ENCODE results near the gene CROCC2.

The CROCC2 gene

DNA sequence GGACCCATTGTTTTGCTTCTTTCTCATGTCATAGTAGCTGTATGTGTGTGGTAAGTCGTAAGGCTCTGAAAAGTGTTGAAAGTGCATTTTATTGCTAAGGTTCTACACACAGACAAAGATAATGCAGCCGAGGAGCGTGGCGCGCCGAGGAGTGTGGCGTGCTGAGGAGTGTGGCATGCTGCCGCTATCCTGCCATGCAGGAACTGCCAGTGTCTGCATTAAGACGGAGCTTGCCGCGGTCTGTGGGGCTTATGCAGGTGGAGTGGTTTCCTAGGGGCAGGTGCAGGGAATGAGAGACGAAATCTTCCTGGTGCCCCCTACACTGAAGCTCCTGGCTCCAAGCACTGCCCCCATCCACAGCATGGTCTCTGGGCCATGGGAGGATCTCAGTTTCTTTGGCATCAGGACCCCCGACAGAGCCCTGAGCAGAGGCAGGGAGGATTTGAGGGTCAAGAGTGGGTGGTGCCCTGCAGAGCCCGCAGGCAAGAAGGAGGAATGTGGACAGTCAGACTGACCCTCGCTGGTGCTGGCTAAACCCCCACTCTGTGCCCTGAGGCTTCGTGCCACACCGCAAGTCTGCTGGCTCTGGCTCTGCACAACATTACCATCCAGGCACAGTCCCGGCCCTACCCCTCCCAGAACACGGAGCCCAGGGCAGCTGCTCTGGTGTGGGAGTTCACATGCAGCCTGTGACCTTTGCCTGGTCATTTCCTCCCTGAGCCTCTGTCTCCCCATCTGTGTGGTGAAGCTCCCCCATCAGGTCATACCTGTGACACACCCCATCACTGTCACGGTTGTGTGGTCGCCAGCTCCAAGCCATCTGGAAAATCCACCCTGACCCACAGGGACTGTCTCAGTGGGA lies 95.5 kb downstream of the CROCC2 start:
- CTCF ChIA-PET: no interaction called here
- TF ChIP-seq HDGF (IDR thresholded peaks at IDR 0.05; ENCODE audit: borderline replicate concordance) (no peak), FOXM1 (IDR thresholded peaks at IDR 0.05; ENCODE audit: borderline replicate concordance) (no peak), SUZ12 (IDR thresholded peaks at IDR 0.05) (no peak), FOXA1 (IDR thresholded peaks at IDR 0.05) (no peak), TARDBP (IDR thresholded peaks at IDR 0.05) (no peak), ARNT (IDR thresholded peaks at IDR 0.05) (no peak), CTBP1 (IDR thresholded peaks at IDR 0.05; ENCODE audit: borderline replicate concordance) (no peak), L3MBTL2 (conservative IDR thresholded peaks at IDR 0.05) (no peak), ZNF384 (IDR thresholded peaks at IDR 0.05) (no peak), FOXK2 (IDR thresholded peaks at IDR 0.05) (no peak), LEF1 (IDR thresholded peaks at IDR 0.05; ENCODE audit: borderline replicate concordance) (no peak), SP1 (IDR thresholded peaks at IDR 0.05) (no peak), NFRKB (IDR thresholded peaks at IDR 0.05) (no peak), ELF4 (IDR thresholded peaks at IDR 0.05) (no peak), BHLHE40 (IDR thresholded peaks at IDR 0.05; ENCODE audit: borderline replicate concordance) (no peak)
- TF ChIP-seq, protein P1, sequence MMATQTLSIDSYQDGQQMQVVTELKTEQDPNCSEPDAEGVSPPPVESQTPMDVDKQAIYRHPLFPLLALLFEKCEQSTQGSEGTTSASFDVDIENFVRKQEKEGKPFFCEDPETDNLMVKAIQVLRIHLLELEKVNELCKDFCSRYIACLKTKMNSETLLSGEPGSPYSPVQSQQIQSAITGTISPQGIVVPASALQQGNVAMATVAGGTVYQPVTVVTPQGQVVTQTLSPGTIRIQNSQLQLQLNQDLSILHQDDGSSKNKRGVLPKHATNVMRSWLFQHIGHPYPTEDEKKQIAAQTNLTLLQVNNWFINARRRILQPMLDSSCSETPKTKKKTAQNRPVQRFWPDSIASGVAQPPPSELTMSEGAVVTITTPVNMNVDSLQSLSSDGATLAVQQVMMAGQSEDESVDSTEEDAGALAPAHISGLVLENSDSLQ (IDR thresholded peaks at IDR 0.05): no peak

DNA sequence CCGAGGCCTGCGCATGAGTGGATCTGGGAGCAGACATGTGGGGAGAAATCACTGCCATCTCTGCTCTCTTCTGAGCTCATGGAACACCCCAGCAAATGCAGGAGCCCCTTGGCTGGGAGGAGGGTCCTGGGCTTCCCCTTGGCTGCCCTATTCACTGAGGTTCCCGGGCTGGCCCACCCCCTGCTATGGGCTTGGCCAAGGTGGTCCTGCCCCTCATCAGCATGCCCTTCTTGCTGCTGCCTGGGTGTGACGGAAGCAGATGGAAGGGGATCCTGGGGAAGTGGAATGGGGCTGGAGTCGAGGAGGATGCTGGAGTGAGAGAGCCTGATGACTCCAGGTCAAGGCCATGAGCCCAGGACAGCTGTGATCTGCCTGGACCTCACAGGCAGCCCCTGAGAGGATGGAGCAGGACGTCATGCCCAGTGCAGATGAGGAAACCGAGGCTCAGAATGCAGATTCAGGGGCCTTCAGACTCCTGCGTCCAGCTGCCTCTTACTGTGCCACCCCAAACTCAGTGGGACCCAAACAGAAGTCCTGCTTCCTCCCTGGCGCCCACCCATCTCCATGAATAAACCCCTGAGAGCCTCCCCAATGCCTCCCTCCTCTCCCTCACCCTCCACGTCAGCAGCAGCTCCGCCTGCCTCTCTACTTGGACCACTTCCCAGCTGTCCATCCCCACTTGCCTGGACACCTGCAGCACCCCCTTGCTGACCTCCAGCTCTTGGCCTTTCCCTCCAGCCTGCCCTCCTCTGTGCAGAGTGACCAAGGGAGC lies 96.3 kb downstream of the CROCC2 start:
- no peak for DNase-seq (ENCODE audit: extremely low spot score)
- TF ChIP-seq, protein P1 (IDR thresholded peaks at IDR 0.05): no peak
- TF ChIP-seq ELF4 (IDR thresholded peaks at IDR 0.05) (no peak), ZNF384 (IDR thresholded peaks at IDR 0.05) (no peak), TARDBP (IDR thresholded peaks at IDR 0.05) (no peak), LEF1 (IDR thresholded peaks at IDR 0.05; ENCODE audit: borderline replicate concordance) (no peak), FOXM1 (IDR thresholded peaks at IDR 0.05; ENCODE audit: borderline replicate concordance) (no peak), SUZ12 (IDR thresholded peaks at IDR 0.05) (no peak), L3MBTL2 (conservative IDR thresholded peaks at IDR 0.05) (no peak), FOXK2 (IDR thresholded peaks at IDR 0.05) (no peak), SP1 (IDR thresholded peaks at IDR 0.05) (no peak), CTBP1 (IDR thresholded peaks at IDR 0.05; ENCODE audit: borderline replicate concordance) (no peak), ARNT (IDR thresholded peaks at IDR 0.05) (no peak)
- ChIA-PET CTCF (no interaction called here), POLR2A (no interaction called here)

More for the DNA sequence above, 95.5 kb downstream of the CROCC2 start:
- no peak for DNase-seq (ENCODE audit: extremely low spot score)
- POLR2A ChIA-PET: no interaction called here

DNA sequence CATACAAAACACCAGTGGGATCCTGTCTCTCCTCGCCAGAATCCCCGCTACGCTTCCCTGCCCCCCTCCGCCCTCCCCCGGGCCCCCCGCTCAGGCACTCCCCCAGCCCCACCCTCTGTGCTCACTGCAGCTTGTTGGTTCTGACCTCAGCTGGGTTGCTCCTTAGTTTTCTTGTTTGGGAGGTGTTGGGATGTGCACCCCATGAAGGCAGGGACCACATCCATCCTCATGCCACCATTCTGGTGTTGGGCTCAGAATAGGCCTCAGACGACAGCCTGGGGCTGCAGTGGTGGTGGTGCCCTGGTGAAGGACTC lies 96.9 kb downstream of the CROCC2 start:
- POLR2A ChIA-PET: no interaction called here
- DNase-seq (ENCODE audit: extremely low spot score): no peak
- CTCF ChIA-PET: no interaction called here
- no peak for TF ChIP-seq LEF1 (IDR thresholded peaks at IDR 0.05; ENCODE audit: borderline replicate concordance)
- no peak for TF ChIP-seq FOXK2 (IDR thresholded peaks at IDR 0.05)
- no peak for TF ChIP-seq NFRKB (IDR thresholded peaks at IDR 0.05)
- no peak for TF ChIP-seq SUZ12 (IDR thresholded peaks at IDR 0.05)
- no peak for TF ChIP-seq SP1 (IDR thresholded peaks at IDR 0.05)
- TF ChIP-seq FOXA1 (IDR thresholded peaks at IDR 0.05): no peak
- no peak for TF ChIP-seq CTBP1 (IDR thresholded peaks at IDR 0.05; ENCODE audit: borderline replicate concordance)
- TF ChIP-seq FOXM1 (IDR thresholded peaks at IDR 0.05; ENCODE audit: borderline replicate concordance): no peak
- no peak for TF ChIP-seq BHLHE40 (IDR thresholded peaks at IDR 0.05; ENCODE audit: borderline replicate concordance)
- TF ChIP-seq, protein P1 (IDR thresholded peaks at IDR 0.05): no peak

DNA sequence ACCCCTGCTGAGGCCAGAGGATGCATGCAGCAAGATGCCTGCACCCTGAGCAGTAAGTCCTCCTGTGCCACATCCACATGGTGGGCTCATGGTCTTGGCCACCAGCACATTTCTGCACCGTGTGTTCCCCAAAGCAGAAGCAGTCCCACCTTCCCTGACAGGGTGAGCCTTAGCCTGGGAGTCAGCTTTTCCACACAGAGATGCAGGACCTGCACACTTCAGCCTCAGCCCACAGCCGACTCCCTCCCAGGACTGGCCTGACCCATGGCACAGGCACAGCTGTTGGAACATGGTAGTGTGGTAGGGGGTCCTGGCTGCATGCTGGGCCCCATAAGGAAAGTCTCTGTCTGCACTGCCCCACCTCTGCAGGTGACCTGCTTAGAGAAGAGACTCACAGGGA lies 97.2 kb downstream of the CROCC2 start:
- POLR2A ChIA-PET: no interaction called here
- DNase-seq (ENCODE audit: extremely low spot score): no peak
- CTCF ChIA-PET: no interaction called here
- TF ChIP-seq CTBP1 (IDR thresholded peaks at IDR 0.05; ENCODE audit: borderline replicate concordance) (no peak), SP1 (IDR thresholded peaks at IDR 0.05) (no peak), NFRKB (IDR thresholded peaks at IDR 0.05) (no peak), ZNF384 (IDR thresholded peaks at IDR 0.05) (no peak), LEF1 (IDR thresholded peaks at IDR 0.05; ENCODE audit: borderline replicate concordance) (no peak), L3MBTL2 (conservative IDR thresholded peaks at IDR 0.05) (no peak), SUZ12 (IDR thresholded peaks at IDR 0.05) (no peak), FOXK2 (IDR thresholded peaks at IDR 0.05) (no peak), FOXA1 (IDR thresholded peaks at IDR 0.05) (no peak), TARDBP (IDR thresholded peaks at IDR 0.05) (no peak), ELF4 (IDR thresholded peaks at IDR 0.05) (no peak), BHLHE40 (IDR thresholded peaks at IDR 0.05; ENCODE audit: borderline replicate concordance) (no peak), HDGF (IDR thresholded peaks at IDR 0.05; ENCODE audit: borderline replicate concordance) (no peak), ARNT (IDR thresholded peaks at IDR 0.05) (no peak)
- TF ChIP-seq, protein P1 (IDR thresholded peaks at IDR 0.05): no peak
